Astrocyte (in vitro differentiated cells and primary cell): ENCODE measurements around the gene ALCAM. TPM values are rescaled to one million over a fixed set of nuclear protein-coding genes. Genes with fewer than 3 reads are reported as not detected.

Experiments
- DNase-seq: peaks from one replicate; pipeline ENCODE4 v3.0.0-alpha.2; 2010; ENCODE audit warnings: low read depth
- FAIRE-seq: peaks from 2 replicates; lab custom pipeline; 2011; peaks lifted over from hg19 to GRCh38; lab: Jason Lieb, UNC
- H2AFZ ChIP-seq: 2 replicates; pipeline ENCODE4 v1.6.0; 2012; ENCODE audit warnings: low read depth, low read length, inconsistent platforms
- H3K27ac ChIP-seq: 2 replicates; pipeline ENCODE4 v1.5.1; 2011; ENCODE audit warnings: low read depth, low read length, inconsistent platforms
- H3K27me3 ChIP-seq: 2 replicates; pipeline ENCODE4 v1.6.0; 2011; ENCODE audit warnings: low read length, inconsistent platforms; ENCODE audit not compliant: insufficient read depth
- H3K36me3 ChIP-seq: 2 replicates; pipeline ENCODE4 v1.5.1; 2011; ENCODE audit warnings: low read length, inconsistent platforms; ENCODE audit not compliant: insufficient read depth
- H3K4me1 ChIP-seq: 2 replicates; pipeline ENCODE4 v1.5.1; 2011; ENCODE audit warnings: low read length, inconsistent platforms; ENCODE audit not compliant: insufficient read depth
- H3K4me2 ChIP-seq: 2 replicates; pipeline ENCODE4 v1.6.0; 2012; ENCODE audit warnings: low read length, inconsistent platforms
- H3K4me3 ChIP-seq: 2 replicates; pipeline ENCODE4 v1.5.1; 2011; ENCODE audit warnings: low read depth, mild to moderate bottlenecking, low read length, inconsistent platforms; ENCODE audit not compliant: insufficient read depth
- H3K79me2 ChIP-seq: 2 replicates; pipeline ENCODE4 v1.6.0; 2012; ENCODE audit warnings: mild to moderate bottlenecking, low read length, inconsistent platforms; ENCODE audit not compliant: insufficient read depth
- H3K9ac ChIP-seq: 2 replicates; pipeline ENCODE4 v1.6.0; 2012; ENCODE audit warnings: mild to moderate bottlenecking, low read length, inconsistent platforms
- H3K9me3 ChIP-seq: 2 replicates; pipeline ENCODE4 v1.5.1; 2012; ENCODE audit warnings: low read depth, mild to moderate bottlenecking, low read length, inconsistent platforms; ENCODE audit not compliant: insufficient read depth
- H4K20me1 ChIP-seq: 2 replicates; pipeline ENCODE4 v1.6.0; 2012; ENCODE audit warnings: low read length, inconsistent platforms; ENCODE audit not compliant: insufficient read depth
- H3K27ac Mint-ChIP-seq: one replicate; pipeline ENCODE4 v1.8.0; 2021; ENCODE audit warnings: mild to moderate bottlenecking, mixed read lengths; ENCODE audit not compliant: unreplicated experiment
- H3K27me3 Mint-ChIP-seq: one replicate; pipeline ENCODE4 v1.8.0; 2021; ENCODE audit warnings: low read depth, mixed read lengths; ENCODE audit not compliant: unreplicated experiment
- H3K36me3 Mint-ChIP-seq: one replicate; pipeline ENCODE4 v1.8.0; 2021; ENCODE audit warnings: low read depth, mixed read lengths; ENCODE audit not compliant: unreplicated experiment
- H3K4me1 Mint-ChIP-seq: one replicate; pipeline ENCODE4 v1.8.0; 2021; ENCODE audit warnings: low read depth, mixed read lengths; ENCODE audit not compliant: unreplicated experiment
- H3K4me3 Mint-ChIP-seq: one replicate; pipeline ENCODE4 v1.8.0; 2021; ENCODE audit warnings: mild to moderate bottlenecking, moderate library complexity, mixed read lengths; ENCODE audit not compliant: unreplicated experiment
- H3K9me3 Mint-ChIP-seq: one replicate; pipeline ENCODE4 v1.8.0; 2021; ENCODE audit warnings: mild to moderate bottlenecking, mixed read lengths; ENCODE audit not compliant: unreplicated experiment
- CTCF ChIP-seq: IDR thresholded peaks from 2 replicates; pipeline ENCODE4 v1.5.1; 2011; ENCODE audit warnings: low read depth, mild to moderate bottlenecking, inconsistent platforms, low read length, moderate library complexity; ENCODE audit not compliant: insufficient read depth
- EZH2 ChIP-seq: IDR thresholded peaks from 2 replicates; pipeline ENCODE4 v1.6.1; 2012; ENCODE audit warnings: mild to moderate bottlenecking, low read length, inconsistent platforms; ENCODE audit not compliant: insufficient read depth
- total RNA-seq: library from RNA; stranded (reverse); gene quantifications from 2 replicates; pipeline ENCODE4 v1.2.1, GENCODE V29; 2021

The ALCAM gene
- total RNA-seq, 1 donor from 2014 or later: 154 TPM

- no peak overlapping the region for H3K4me3 Mint-ChIP-seq
- H3K9me3 ChIP-seq: no peaks in the 10 kb centered on the region
- H3K9me3 Mint-ChIP-seq: no peaks in the 10 kb centered on the region
- H3K36me3 Mint-ChIP-seq: peaks cover 24% of the 10 kb centered on the region
- DNase-seq: no peak
- H3K27ac Mint-ChIP-seq: no peak overlapping the region
- no peaks in the 10 kb centered on the region for H3K27me3 ChIP-seq
- H3K9ac ChIP-seq: no peak overlapping the region
- H3K27ac ChIP-seq: no peak overlapping the region
- no peaks in the 10 kb centered on the region for H3K4me1 Mint-ChIP-seq
- H4K20me1 ChIP-seq: no peaks in the 10 kb centered on the region
- no peaks in the 10 kb centered on the region for H3K79me2 ChIP-seq
- FAIRE-seq: no peak
- TF ChIP-seq CTCF: no peak
- no peak for TF ChIP-seq EZH2
- no peaks in the 10 kb centered on the region for H3K27me3 Mint-ChIP-seq
- peaks cover 71% of the 10 kb centered on the region for H3K36me3 ChIP-seq
- H3K4me1 ChIP-seq: no peaks in the 10 kb centered on the region
- no peak overlapping the region for H3K4me2 ChIP-seq
- H3K4me3 ChIP-seq: no peak overlapping the region
- H2AFZ ChIP-seq: no peak overlapping the region
Measured at GRCh38 chr3:105545051-105545450, 178.3 kb downstream of the ALCAM start.

- H3K27ac Mint-ChIP-seq: peak overlapping the region; percentile 15
- Histone ChIP-seq H3K27me3 (no peaks in the 10 kb centered on the region), H2AFZ (no peak overlapping the region), H3K4me3 (no peak overlapping the region), H3K79me2 (no peaks in the 10 kb centered on the region), H3K4me2 (no peak overlapping the region), H4K20me1 (no peaks in the 10 kb centered on the region), H3K9ac (no peak overlapping the region), H3K36me3 (peaks cover 51% of the 10 kb centered on the region), H3K4me1 (no peaks in the 10 kb centered on the region), H3K27ac (no peak overlapping the region), H3K9me3 (no peaks in the 10 kb centered on the region)
- no peaks in the 10 kb centered on the region for H3K9me3 Mint-ChIP-seq
- FAIRE-seq: no peak
- peaks cover 11% of the 10 kb centered on the region for H3K36me3 Mint-ChIP-seq
- no peak overlapping the region for H3K4me3 Mint-ChIP-seq
- TF ChIP-seq EZH2 (no peak), CTCF (no peak)
- peak; percentile 13 for DNase-seq
- H3K27me3 Mint-ChIP-seq: no peaks in the 10 kb centered on the region
- peaks cover 17% of the 10 kb centered on the region for H3K4me1 Mint-ChIP-seq
Measured at GRCh38 chr3:105553851-105554250, 187.1 kb downstream of the ALCAM start.

GRCh38 chr3:105555206-105555605 lies 188.5 kb downstream of the ALCAM start:
- no peak overlapping the region for H3K4me2 ChIP-seq
- no peak overlapping the region for H3K4me3 ChIP-seq
- no peaks in the 10 kb centered on the region for H3K9me3 ChIP-seq
- no peaks in the 10 kb centered on the region for H3K79me2 ChIP-seq
- H3K27me3 Mint-ChIP-seq: no peaks in the 10 kb centered on the region
- H3K9ac ChIP-seq: no peak overlapping the region
- no peaks in the 10 kb centered on the region for H3K4me1 ChIP-seq
- DNase-seq: peak; percentile 55
- TF ChIP-seq CTCF (no peak), EZH2 (no peak)
- peaks cover 44% of the 10 kb centered on the region for H3K36me3 ChIP-seq
- H3K36me3 Mint-ChIP-seq: peaks cover 12% of the 10 kb centered on the region
- H4K20me1 ChIP-seq: no peaks in the 10 kb centered on the region
- H3K27ac Mint-ChIP-seq: no peak overlapping the region
- no peak for FAIRE-seq
- H3K27ac ChIP-seq: no peak overlapping the region
- H3K9me3 Mint-ChIP-seq: no peaks in the 10 kb centered on the region
- no peak overlapping the region for H2AFZ ChIP-seq
- no peak overlapping the region for H3K4me3 Mint-ChIP-seq
- peaks cover 17% of the 10 kb centered on the region for H3K4me1 Mint-ChIP-seq
- H3K27me3 ChIP-seq: no peaks in the 10 kb centered on the region
